Measurements from ENCODE around the gene CYTH2.
"Not testable (repeated sequence)": the region's sequence is repeated elsewhere in the genome, so short reads cannot be mapped to it uniquely, and the experiment has no call there.

The CYTH2 gene

DNA sequence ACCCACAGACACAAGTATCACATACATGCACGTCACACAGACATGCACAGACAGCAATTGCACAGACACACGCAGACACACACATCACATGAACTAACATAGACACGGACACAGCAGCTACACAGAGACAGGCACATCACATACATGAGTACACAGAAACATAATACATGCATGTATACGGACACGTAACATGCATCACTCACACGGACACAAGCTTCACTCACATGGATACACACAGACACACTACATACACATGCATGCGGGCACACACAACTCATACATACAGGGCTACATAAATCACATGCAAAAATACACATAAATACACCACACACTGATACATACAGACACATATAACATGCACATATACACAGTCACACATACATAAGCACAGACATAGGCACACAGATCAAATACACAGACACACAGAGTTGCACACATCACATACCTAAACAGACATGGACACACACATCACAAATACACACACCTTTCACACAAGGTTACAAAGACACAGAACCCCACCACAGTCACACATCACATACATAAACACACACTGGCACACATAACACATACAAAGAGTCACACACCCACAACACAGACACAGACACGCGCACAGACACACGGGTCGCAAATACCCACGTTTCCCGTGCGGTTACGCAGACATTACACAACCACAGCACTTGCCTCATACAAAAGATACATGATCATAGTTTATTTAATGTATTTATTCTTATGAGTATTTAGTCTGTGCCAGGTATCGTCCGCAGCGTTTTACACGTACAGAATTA is 43.5 kb downstream of the CYTH2 start:
- TF ChIP-seq, protein P1, sequence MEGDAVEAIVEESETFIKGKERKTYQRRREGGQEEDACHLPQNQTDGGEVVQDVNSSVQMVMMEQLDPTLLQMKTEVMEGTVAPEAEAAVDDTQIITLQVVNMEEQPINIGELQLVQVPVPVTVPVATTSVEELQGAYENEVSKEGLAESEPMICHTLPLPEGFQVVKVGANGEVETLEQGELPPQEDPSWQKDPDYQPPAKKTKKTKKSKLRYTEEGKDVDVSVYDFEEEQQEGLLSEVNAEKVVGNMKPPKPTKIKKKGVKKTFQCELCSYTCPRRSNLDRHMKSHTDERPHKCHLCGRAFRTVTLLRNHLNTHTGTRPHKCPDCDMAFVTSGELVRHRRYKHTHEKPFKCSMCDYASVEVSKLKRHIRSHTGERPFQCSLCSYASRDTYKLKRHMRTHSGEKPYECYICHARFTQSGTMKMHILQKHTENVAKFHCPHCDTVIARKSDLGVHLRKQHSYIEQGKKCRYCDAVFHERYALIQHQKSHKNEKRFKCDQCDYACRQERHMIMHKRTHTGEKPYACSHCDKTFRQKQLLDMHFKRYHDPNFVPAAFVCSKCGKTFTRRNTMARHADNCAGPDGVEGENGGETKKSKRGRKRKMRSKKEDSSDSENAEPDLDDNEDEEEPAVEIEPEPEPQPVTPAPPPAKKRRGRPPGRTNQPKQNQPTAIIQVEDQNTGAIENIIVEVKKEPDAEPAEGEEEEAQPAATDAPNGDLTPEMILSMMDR (IDR thresholded peaks at IDR 0.05; ENCODE audit: control insufficient read depth, insufficient read depth, low read depth, low read length, missing control alignments) = no peak
- DNase-seq (ENCODE audit: low read depth) = no peak
- no peak overlapping the region for H3K4me3 ChIP-seq (ENCODE audit: control insufficient read depth, low read depth, low read length)

DNA sequence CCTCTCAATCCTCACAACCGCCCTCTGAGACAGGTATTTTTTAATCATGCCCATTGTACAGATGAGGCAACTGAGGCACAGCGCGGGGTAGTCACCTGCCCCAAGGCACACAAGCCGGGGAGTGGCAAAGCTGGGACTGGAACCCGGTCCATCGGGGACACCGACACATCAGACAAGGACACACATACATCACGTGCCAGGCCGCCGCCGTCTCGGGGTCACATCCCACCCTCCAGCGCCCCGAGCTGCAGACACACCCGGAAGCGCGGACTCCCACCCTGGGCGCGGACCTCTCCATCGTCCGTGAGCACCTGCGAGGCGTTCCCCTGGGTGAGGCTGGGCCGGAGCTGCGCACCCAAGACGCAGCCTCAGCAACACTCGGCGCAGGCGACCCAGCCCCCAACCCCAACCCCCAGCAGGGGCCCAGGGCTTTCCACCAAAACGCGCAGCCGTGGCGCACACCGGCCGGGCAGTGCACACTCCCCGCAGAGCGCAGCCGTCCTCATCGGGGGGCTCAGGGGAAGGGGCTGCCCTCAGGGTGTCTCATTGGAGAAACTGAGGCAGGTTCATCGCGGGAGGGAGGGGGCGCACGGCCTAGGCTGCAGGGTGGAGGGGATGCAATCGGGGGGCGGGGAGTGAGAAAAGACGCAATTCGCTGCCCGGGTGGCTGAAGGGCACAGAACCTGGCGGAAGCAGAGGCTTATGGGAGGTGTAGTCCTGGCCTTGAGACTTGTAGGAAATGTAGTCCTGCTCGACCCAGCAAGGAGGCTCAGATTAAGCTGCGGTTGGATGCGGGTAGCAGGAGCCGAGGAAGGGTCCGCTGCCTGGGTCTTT is 44.3 kb downstream of the CYTH2 start:
- DNase-seq (ENCODE audit: low read depth) = peak; percentile 8
- TF ChIP-seq, protein P1 (IDR thresholded peaks at IDR 0.05; ENCODE audit: control insufficient read depth, insufficient read depth, low read depth, low read length, missing control alignments) = no peak
- H3K4me3 ChIP-seq (ENCODE audit: control insufficient read depth, low read depth, low read length) = peak overlapping the region; percentile 53

DNA sequence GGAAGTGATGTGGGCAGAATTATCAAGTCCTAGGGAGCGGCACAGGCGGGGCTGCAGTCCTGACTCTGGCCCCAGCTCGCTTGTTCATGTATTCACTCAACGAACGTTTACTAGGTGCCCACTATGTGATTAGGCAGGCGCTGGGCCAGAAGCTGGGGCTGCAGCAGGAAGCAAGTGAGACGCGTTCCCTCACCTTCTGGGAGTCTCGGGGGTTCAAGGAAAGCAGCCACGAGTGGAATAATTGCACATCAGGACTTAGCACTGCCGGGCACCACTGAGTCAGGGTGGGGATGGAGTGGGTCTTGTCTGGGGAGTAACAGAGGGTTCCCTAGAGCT is 44.9 kb downstream of the CYTH2 start:
- H3K4me3 ChIP-seq (ENCODE audit: control insufficient read depth, low read depth, low read length) = no peak overlapping the region
- DNase-seq (ENCODE audit: low read depth) = no peak

GRCh38 chr19:48516536-48516935 is 47.4 kb downstream of the CYTH2 start:
- TF ChIP-seq, protein P1 (IDR thresholded peaks at IDR 0.05; ENCODE audit: control insufficient read depth, insufficient read depth, low read depth, low read length, missing control alignments) = no peak
- DNase-seq (ENCODE audit: low read depth) = no peak
- no peak overlapping the region for H3K4me3 ChIP-seq (ENCODE audit: control insufficient read depth, low read depth, low read length)

More for the DNA sequence above, 44.9 kb downstream of the CYTH2 start:
- TF ChIP-seq, protein P1 (IDR thresholded peaks at IDR 0.05; ENCODE audit: control insufficient read depth, insufficient read depth, low read depth, low read length, missing control alignments) = no peak

- H3K4me3 ChIP-seq (ENCODE audit: control insufficient read depth, low read depth, low read length) = no peak overlapping the region
- TF ChIP-seq, protein P1 (IDR thresholded peaks at IDR 0.05; ENCODE audit: control insufficient read depth, insufficient read depth, low read depth, low read length, missing control alignments) = no peak
- no peak for DNase-seq (ENCODE audit: low read depth)
Observed at GRCh38 chr19:48518207-48518606, 49.0 kb downstream of the CYTH2 start.

GRCh38 chr19:48519426-48519825 is 50.3 kb downstream of the CYTH2 start:
- DNase-seq (ENCODE audit: low read depth); H3K4me3 ChIP-seq (ENCODE audit: control insufficient read depth, low read depth, low read length): not testable (repeated sequence)

DNA sequence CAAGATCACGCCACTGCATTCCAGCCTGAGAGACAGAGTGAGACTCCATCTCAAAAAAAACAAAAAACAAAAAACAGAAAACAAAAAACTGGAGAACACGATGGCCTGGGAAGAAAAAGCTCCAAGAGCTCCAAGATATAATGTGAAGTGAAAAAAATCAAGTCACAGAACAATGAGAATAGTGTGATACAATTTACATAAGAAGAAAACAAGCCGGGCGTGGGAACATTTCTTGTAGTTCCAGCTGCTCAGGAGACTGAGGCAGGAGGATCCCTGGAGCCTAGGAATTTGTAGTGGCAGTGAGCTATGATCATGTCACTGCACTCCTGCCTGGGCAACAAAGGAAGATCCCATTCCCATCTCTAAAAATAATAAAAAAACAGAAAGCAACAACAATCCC is 51.0 kb downstream of the CYTH2 start:
- no peak for DNase-seq (ENCODE audit: low read depth)
- TF ChIP-seq, protein P1 (IDR thresholded peaks at IDR 0.05; ENCODE audit: control insufficient read depth, insufficient read depth, low read depth, low read length, missing control alignments) = no peak
- no peak overlapping the region for H3K4me3 ChIP-seq (ENCODE audit: control insufficient read depth, low read depth, low read length)
